Activated CD8-positive, alpha-beta memory T cell treated with anti-CD3 and anti-CD28 coated beads, Interleukin-2, amount 50 U/mL, for 1 hour (primary cell): ENCODE results near the gene CGNL1.

Experiments used
- DNase-seq: peaks from one replicate; pipeline ENCODE4 v3.0.0-alpha.2; 2020; ENCODE audit errors: extremely low read depth

CGNL1 gene

DNA sequence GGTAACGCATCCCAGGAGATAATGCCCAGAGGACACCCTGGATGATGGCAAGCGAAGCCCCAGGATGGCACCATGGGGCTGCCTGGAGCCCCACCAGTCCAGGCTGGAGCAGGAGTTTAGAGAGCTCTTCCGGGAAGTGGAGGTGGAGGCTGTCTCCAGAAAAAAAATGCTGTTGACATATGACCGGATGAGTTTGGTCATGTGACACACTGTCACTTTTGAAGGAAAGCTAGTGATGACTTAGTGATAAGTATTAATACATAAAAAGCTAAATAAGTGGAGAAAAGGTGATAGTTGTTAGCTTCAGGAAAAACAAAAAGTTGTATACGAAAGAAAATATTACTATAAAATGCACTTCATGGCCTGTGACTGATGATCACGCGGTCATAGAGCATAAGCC, 195.4 kb downstream of the CGNL1 start:
- DNase-seq = no peak

- DNase-seq = no peak
Measured at GRCh38 chr15:57572468-57572867, 196.2 kb downstream of the CGNL1 start.

GRCh38 chr15:57573151-57573550, 196.8 kb downstream of the CGNL1 start:
- DNase-seq = no peak

DNA sequence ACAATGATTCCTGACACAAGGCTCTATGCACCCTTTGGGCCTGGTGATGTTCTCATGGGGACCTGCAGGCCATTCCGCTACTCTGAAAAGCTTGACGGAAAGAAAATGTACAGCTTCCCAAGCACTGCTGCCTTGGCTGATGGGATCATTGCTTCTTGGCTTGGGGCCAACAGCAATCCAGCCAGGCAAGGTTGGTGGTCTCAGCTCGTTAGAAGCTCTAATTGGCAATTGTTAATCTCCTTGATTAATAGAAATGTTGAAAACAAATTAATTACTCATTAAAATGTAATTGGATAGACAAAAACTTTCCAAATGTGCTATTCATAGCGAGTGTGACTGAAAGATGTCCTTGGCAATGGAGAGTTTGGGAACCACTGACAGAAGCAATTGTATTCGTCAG, 199.1 kb downstream of the CGNL1 start:
- no peak for DNase-seq

- no peak for DNase-seq
Measured at GRCh38 chr15:57578288-57578900, 202.1 kb downstream of the CGNL1 start.

DNA sequence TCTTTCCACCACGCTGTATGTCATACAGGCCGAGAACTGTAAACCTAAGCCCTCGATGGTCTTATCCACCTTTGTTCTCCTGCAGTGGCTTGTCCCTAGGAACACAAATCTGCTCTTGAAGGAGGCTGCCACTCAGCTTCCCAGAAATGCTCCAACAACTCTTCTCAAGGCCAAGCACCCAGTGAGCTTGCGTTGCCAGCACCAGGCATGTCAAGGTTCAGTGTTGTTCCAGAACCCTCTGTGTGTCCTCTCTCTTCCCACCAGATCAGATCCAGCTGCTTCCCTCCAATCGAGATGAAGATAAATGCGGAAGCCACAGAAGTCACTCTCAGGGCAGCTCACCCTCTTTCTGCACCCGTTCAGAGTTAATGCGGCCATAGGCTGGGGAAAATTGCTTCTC, 204.1 kb downstream of the CGNL1 start:
- DNase-seq = no peak

DNA sequence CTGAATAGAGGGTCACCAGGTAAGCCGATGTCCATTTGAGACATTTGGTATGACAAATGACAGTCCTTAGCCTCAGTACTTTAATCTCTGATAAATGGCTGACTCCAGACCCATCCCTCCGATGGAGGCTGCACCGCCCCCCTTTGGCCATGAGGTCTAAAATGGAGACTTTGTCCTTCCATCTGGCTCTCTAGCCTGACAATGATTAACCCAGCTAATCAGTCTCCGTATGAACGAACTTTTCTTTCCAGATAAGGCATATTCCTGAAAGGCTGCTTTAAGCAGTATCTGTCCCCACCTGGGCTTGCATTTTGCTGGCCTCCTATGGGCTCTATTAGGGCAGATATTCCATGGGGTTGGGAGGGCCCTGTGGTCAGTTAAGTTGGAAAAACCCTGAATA, 204.6 kb downstream of the CGNL1 start:
- DNase-seq = no peak

GRCh38 chr15:57582090-57582489, 205.8 kb downstream of the CGNL1 start:
- DNase-seq = no peak

- no peak for DNase-seq
Measured at GRCh38 chr15:57583282-57583681, 207.0 kb downstream of the CGNL1 start.

GRCh38 chr15:57583720-57584119, 207.4 kb downstream of the CGNL1 start:
- no peak for DNase-seq

DNA sequence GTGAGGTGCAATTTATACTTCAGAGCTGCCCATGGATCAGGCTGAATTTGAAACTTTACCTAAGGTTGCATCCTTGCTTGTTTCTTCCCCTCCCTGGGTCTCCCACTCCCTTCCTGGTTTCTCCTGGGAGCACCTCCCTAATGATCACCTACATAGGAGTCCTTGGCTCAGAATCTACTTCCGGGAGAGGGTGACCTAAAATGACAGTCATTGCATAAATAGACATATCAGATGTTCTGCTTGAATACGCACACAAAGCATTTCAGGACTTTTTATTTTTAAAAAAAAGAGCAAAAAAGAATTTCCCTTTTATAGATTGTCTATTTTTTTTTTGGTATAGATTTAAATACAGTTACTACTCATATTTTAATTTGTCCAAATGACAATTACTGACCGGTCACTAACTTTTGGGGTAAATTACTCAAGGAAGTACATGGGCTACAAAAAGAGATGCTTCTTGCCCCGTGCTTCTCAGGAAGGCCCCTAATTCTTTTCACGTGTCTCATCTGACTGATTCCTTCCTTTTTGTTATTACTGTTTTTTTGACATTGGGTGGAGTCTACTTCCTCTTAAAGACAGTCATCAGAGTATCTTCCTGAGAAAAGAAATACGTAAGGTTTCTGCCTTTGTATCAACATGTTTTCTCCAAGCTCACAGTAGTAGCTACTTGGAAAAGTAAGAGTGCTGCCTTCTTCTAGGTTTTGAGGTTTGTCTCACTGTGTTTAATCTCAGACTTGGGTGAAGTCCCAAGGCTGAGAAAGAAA, 210.5 kb downstream of the CGNL1 start:
- no peak for DNase-seq

- DNase-seq = no peak
Measured at GRCh38 chr15:57589281-57589680, 213.0 kb downstream of the CGNL1 start.

DNA sequence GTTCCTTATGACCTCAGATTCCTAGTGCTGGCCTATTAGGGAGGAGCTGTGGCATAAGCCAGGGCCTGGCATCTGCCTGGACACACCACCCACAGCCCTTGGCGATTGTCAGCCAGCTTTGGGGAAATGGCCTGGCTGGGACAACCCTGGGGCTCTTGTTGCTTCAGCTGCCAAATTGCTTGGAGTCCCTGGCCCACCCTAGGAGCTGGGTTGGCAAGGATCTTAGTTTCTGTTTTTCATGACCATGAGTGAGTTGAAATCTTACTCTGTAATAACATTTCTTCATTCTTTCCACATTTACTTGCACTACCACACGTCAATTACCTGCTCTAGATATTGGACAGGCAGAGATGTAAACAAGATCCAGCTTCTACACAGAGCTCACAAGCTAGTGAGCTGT, 213.4 kb downstream of the CGNL1 start:
- DNase-seq = no peak

DNA sequence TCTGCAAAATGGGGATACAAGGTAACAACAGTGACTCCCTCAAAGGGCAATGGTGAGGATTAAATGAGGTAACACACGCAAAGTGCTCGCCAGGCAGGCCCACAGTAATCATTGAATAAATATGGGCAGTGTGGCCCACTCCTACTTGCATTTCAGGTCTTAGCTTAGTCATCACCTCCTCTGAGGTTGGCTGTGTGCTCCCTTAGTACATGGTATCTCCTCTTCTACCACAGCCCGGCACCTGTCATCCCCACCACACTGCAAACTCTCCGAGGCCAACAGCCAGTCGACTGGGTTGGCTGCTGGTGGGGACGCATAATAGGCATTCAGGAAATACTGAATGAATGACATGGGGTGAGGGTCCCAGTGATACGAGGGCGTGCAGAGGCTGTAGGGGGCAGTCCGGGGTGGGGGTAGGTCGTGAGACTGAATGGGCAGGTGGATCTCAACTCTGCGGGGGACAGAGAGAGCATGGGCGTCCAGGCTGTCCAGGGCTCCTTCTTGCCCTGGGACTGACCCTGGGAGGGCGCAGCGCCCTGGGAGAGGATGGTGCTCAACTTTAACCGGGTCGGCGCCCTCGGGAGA, 215.0 kb downstream of the CGNL1 start:
- no peak for DNase-seq

DNA sequence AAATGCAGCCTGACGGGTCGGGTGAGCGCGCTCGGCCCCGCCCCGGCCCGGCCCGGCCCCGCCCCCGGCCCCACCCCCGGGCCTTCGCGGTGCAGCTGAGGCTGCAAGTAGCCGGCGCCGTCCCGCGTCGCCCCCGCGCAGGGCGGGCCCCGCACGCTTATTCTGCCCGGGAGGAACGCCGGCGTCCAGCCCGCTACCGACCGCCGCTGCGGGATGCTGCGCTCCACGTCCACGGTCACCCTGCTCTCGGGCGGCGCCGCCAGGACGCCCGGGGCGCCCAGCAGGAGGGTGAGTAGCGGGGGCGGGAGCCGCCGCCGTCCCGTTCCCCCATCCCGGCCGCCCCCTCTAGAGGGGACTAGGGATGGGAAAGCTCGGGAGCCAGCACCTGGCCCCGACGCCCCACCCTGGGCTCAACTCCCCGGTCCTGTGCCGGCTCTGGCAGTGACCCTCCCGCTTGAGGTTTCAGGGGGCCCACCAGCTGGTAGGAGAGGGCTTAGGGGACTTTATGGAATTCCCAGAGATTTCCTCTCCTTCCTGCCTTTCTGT, 215.6 kb downstream of the CGNL1 start, which contains the start of gene MYZAP:
Gene MYZAP, plus strand, starts transcription at position 83 of the 546 bp plus-strand sequence. Its CDS starts 131 bp downstream, at position 214.
- no peak for DNase-seq

DNA sequence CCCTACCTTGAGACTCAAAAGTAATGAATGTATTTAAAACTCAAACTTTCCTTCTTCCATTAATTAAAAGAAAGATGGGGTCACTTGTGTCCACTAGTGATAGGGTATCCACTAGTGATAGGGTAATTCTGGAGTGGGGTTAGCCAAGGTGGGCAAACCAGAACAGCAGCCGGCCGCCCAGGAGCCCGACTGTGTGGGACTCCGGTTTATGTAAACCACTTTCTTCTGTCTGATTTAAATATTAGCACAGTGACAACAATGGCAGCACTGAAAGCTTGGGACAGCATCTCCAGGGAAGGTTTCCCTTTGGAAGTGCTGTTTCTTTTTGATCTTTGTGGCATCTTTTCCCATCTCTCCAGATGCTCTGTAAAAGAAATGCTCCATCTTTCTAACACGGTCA, 216.1 kb downstream of the CGNL1 start:
- DNase-seq = no peak

GRCh38 chr15:57592836-57593420, 216.6 kb downstream of the CGNL1 start:
- DNase-seq = no peak

DNA sequence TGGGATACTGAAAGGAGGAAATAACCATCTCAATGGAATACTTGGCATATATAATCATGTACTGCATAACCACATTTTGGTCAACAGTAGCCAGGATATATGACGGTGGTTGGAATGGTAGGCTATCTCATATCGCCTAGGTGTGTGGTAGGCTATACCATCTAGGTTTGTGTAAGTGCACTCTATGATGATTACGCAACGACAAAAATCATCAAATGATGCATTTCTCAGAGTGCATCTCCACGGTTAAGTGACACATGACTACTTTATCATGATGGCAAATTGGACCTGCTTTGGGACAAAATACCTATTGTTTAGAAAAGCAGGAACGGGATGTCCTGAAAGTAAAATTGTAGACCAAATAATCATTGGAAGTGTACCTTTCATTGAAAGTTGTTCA, 218.2 kb downstream of the CGNL1 start:
- DNase-seq = no peak

DNA sequence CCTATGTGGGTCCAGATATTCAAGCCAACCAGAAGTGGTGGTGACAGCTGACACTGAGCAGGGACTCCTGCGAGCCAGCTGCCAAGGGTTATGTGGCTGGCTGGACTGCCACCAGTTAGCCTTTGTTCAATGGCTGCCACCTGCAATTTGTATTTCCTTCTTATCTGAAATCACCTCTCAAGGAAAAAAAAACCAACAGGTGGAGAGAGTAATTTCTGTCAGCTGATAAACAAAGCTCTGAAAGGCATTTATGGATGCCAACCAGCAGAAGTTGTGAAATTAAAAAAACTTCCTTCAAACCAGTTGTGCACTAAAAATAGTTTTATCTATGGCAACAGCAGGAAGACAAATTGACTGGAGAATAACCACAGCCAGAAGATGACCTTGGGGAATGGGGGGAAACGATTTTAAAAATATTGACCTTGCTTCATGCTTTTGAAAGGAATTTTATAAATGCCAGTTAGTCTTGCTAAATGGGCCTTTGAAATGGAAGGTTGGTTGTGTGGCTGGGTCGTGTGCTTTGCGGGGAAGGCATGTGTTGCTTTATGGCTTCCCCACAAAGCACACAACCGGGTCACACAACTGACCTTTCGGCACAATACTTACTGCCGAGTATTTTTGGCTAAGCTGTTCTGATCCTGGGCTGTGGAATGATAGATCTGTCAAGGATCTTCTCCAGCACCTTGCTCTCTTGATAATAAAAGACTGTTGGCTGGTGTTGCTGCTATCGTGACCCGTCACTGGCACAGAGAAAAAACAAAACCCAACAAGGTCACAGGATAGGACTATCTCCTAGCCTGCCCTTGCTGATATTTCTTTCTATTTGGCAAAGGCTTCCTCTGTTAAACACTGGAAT, 218.9 kb downstream of the CGNL1 start:
- no peak for DNase-seq

- DNase-seq = no peak
Measured at GRCh38 chr15:57596301-57596855, 220.1 kb downstream of the CGNL1 start.

DNA sequence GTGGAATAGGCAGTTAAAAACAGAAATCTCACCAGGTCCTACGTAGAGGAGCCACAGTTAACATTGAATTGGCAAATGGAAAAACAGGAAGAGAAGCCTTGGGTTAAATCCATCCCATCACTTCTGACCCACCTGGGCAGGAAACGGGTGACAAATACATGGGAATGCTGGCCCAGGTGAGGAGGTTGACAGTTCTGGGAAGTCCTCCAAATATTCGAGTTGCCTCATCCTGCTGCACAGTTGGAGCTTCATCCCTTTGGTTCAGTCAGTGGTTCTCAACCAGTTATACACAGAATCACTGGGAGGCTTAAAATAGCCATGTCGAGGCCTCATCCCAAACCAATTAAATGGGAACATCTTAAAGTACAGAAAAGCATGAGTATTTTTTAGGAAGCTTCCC, 220.7 kb downstream of the CGNL1 start:
- no peak for DNase-seq
